Measurements from ENCODE around the gene PCSK5. TPM values are rescaled to one million over a fixed set of nuclear protein-coding genes. Genes with fewer than 3 reads are reported as not detected.
A peak's percentile ranks its signal among the peaks of the same experiment; 100 is the strongest.

Gene PCSK5
- total and polyA plus RNA-seq, 4 experiments from 2014 or later: 3.4 to 8.4 (median 6.5) TPM

DNA sequence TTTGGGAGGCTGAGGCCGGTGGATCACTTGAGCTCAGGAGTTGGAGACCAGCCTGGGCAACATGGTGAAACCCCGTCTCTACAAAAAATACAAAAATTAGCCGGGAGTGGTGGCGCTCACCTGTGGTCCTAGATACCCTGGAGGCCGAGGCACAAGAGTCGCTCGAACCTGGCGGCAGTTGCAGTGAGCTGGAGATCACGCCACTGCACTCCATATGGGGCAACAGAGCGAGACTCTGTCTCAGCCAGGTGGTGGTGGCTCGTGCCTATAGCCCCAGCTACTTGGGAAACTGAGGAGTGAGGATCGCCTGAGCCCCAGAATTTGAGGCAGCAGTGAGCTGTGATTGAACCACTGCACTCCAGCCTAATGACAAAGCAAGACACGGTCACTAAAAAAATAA is 506.1 kb downstream of the PCSK5 start:
- Mint-ChIP-seq H3K4me3 (no peak overlapping the region), H3K9me3 (peaks cover 0 to 2% (median 0%) of the 10 kb centered on the region in 8 donors), H3K27ac (no peak overlapping the region), H3K4me1 (peaks cover 17 to 29% (median 24%) of the 10 kb centered on the region in 4 donors), H3K27me3 (no peaks in the 10 kb centered on the region), H3K36me3 (peaks cover 8 to 10% of the 10 kb centered on the region in 2 donors)
- Histone ChIP-seq H3K9me3 (ENCODE audit: control insufficient read depth in 1 of 2, low read length in 2 of 2) (no peaks in the 10 kb centered on the region), H3K36me3 (ENCODE audit: insufficient read depth, low read length) (no peaks in the 10 kb centered on the region), H3K4me3 (ENCODE audit: low read length in 2 of 2) (no peak overlapping the region), H3K4me1 (ENCODE audit: insufficient read depth, low read length) (peaks cover 25% of the 10 kb centered on the region), H3K27me3 (ENCODE audit: insufficient read depth, low read length) (no peaks in the 10 kb centered on the region), H3K27ac (ENCODE audit: low read depth, low read length) (no peak overlapping the region)
- CTCF ChIA-PET (ENCODE audit: partially characterized antibody): interaction anchor here (3.2 kb wide), 1 partner anchor 8 kb away, joined by 21 read pairs; no protein-coding TSS in a partner anchor
- POLR2A ChIA-PET (ENCODE audit: partially characterized antibody): no interaction called here
- intact Hi-C loops (cut with micrococcal nuclease): loop anchor here (10.0 kb wide), 1 partner anchor 1372 kb away; the partner anchor contains the start of gene CARNMT1
- no peak for DNase-seq

DNA sequence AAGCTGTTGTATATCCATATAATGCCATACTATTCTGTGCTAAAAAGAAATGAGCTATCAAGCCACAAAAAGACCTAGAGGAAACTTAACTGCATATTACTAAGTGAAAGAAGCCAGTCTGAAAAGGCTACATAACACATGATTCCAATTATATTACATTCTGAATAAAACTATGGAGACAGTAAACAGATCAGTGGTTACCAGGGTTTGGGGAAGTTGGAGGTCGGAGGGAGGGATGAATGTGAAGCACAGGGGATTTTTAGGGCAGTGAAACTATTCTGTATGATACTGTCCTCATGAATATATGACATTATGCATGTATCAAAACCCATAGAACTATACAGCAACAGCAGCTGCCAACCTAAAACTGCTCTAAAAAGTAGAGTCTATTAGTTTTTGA is 509.4 kb downstream of the PCSK5 start:
- H3K36me3 ChIP-seq (ENCODE audit: insufficient read depth, low read length): no peaks in the 10 kb centered on the region
- H3K36me3 Mint-ChIP-seq: peaks cover 0 to 1% of the 10 kb centered on the region in 2 donors
- intact Hi-C loops (cut with micrococcal nuclease): loop anchor here (10.0 kb wide), 1 partner anchor 1375 kb away; the partner anchor contains the start of gene CARNMT1
- no peak overlapping the region for H3K4me3 Mint-ChIP-seq
- no peak for DNase-seq
- H3K27me3 Mint-ChIP-seq: no peaks in the 10 kb centered on the region
- H3K4me3 ChIP-seq (ENCODE audit: low read length in 2 of 2): no peak overlapping the region
- ChIA-PET POLR2A (ENCODE audit: partially characterized antibody) (no interaction called here), CTCF (ENCODE audit: partially characterized antibody) (interaction anchor here (0.6 to 1.4 kb wide), 3 partner anchors 28 to 305 kb away, joined by 3 to 5 read pairs (median 4); no protein-coding TSS in a partner anchor)
- H3K27ac Mint-ChIP-seq: no peak overlapping the region
- H3K9me3 Mint-ChIP-seq: no peaks in the 10 kb centered on the region
- no peaks in the 10 kb centered on the region for H3K27me3 ChIP-seq (ENCODE audit: insufficient read depth, low read length)
- no peaks in the 10 kb centered on the region for H3K9me3 ChIP-seq (ENCODE audit: control insufficient read depth in 1 of 2, low read length in 2 of 2)
- H3K4me1 ChIP-seq (ENCODE audit: insufficient read depth, low read length): peaks cover 17% of the 10 kb centered on the region
- H3K4me1 Mint-ChIP-seq: peaks cover 17 to 22% (median 20%) of the 10 kb centered on the region in 4 donors
- no peak overlapping the region for H3K27ac ChIP-seq (ENCODE audit: low read depth, low read length)

DNA sequence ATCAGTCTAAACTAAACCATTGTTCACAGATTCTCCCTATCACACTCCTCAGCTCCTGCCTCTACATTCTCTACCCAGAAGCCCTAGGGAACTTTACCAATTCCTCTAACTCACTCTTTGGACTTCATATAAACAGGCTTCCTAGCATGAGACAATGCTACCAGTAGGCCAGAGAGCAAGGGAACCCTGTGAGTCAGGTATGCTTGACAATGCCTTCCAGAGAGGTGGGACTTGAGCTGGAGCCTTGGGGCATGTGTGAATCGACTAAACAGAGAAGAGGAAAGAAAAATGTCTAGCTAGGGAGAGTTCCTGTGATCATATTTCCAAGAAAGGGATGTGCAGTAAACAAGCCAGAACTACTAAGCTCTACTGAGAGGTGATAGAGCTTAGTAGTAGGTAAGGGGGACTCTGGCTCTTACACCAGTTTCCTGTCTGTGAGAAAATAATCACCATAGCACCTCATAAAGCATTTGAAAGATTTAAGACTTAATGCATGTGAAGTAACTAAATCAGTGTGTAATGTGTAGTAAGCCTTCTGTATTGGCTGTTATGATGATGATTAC is 510.1 kb downstream of the PCSK5 start:
- ChIA-PET POLR2A (ENCODE audit: partially characterized antibody) (no interaction called here), CTCF (ENCODE audit: partially characterized antibody) (interaction anchor here (1.2 to 2.6 kb wide), 6 partner anchors 19 to 304 kb away, joined by 3 to 17 read pairs (median 4); no protein-coding TSS in a partner anchor)
- Histone ChIP-seq H3K9me3 (ENCODE audit: control insufficient read depth in 1 of 2, low read length in 2 of 2) (no peaks in the 10 kb centered on the region), H3K4me3 (ENCODE audit: low read length in 2 of 2) (no peak overlapping the region), H3K36me3 (ENCODE audit: insufficient read depth, low read length) (no peaks in the 10 kb centered on the region), H3K27me3 (ENCODE audit: insufficient read depth, low read length) (no peaks in the 10 kb centered on the region), H3K27ac (ENCODE audit: low read depth, low read length) (no peak overlapping the region), H3K4me1 (ENCODE audit: insufficient read depth, low read length) (peaks cover 9% of the 10 kb centered on the region)
- H3K4me1 Mint-ChIP-seq: peaks cover 12 to 18% (median 13%) of the 10 kb centered on the region in 4 donors
- no peaks in the 10 kb centered on the region for H3K27me3 Mint-ChIP-seq
- H3K9me3 Mint-ChIP-seq: no peaks in the 10 kb centered on the region
- peak overlapping the region in 3 of 7 donors; percentile 13 to 59 (median 39) for H3K27ac Mint-ChIP-seq
- no peak for DNase-seq
- H3K4me3 Mint-ChIP-seq: no peak overlapping the region
- intact Hi-C loops (cut with micrococcal nuclease): no loop called here
- no peaks in the 10 kb centered on the region for H3K36me3 Mint-ChIP-seq

DNA sequence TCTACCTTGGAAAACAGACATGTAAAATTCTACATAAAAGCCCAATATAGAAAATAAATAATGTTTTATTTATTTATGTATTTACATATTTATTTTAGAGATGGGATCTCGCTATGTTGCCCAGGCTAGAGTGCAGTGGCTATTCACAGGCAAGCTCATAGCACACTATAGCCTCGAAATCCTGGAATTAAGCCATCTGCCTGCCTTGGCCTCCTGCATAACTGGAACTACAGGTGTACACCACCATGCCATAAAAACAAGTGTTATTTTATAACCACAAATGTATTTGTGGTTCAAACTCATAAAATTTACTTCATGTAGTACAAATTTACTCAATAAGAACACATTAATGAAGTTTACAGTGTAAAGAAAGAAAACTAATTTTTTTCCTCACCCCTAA is 510.7 kb downstream of the PCSK5 start:
- H3K27me3 Mint-ChIP-seq: no peaks in the 10 kb centered on the region
- no peak overlapping the region for H3K27ac Mint-ChIP-seq
- H3K9me3 Mint-ChIP-seq: no peaks in the 10 kb centered on the region
- Histone ChIP-seq H3K36me3 (ENCODE audit: insufficient read depth, low read length) (no peaks in the 10 kb centered on the region), H3K4me3 (ENCODE audit: low read length in 2 of 2) (no peak overlapping the region), H3K27ac (ENCODE audit: low read depth, low read length) (no peak overlapping the region), H3K9me3 (ENCODE audit: control insufficient read depth in 1 of 2, low read length in 2 of 2) (no peaks in the 10 kb centered on the region), H3K27me3 (ENCODE audit: insufficient read depth, low read length) (no peaks in the 10 kb centered on the region), H3K4me1 (ENCODE audit: insufficient read depth, low read length) (peaks cover 7% of the 10 kb centered on the region)
- H3K36me3 Mint-ChIP-seq: no peaks in the 10 kb centered on the region
- CTCF ChIA-PET (ENCODE audit: partially characterized antibody): interaction anchor here (0.8 to 2.6 kb wide), 8 partner anchors 8 to 306 kb away, joined by 3 to 17 read pairs (median 4); no protein-coding TSS in a partner anchor
- no peak for DNase-seq
- peaks cover 10 to 18% (median 12%) of the 10 kb centered on the region in 4 donors for H3K4me1 Mint-ChIP-seq
- no peak overlapping the region for H3K4me3 Mint-ChIP-seq
- intact Hi-C loops (cut with micrococcal nuclease): no loop called here
- POLR2A ChIA-PET (ENCODE audit: partially characterized antibody): no interaction called here

DNA sequence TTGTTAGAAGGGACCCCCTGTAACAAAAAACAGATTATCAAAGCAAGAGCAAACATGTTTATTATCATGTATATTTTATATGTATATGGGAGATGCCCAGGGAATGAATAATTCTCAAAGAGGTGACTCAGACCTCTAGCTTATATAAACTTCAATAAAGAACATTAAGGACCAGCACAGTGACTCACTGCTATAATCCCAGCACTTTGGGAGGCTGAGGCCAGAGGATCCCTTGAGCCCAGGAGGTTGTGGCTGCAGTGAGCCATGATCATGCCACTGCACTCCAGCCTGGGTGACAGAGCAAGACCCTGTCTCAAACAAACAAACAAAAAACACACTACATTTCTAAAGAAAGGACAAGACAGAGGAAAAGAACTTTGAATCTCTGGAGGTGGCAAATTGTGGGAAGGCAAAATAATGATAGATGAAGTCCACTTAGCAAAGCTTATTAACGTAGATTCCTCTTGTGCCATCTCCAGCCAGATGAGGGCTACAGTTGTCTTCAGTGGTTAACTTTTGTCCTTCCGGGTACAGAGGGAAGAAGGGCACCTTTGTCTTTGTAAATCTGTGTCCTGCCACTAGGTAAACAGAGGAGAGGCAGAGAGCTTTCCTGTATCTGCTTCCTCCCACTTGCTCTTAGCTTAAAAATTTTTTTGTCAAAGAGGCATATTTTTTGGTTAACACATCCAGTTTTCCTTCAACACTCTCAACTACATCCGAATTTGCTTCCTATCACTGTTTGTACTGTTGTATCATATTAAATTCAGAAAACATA is 511.3 kb downstream of the PCSK5 start:
- Histone ChIP-seq H3K4me1 (ENCODE audit: insufficient read depth, low read length) (peaks cover 7% of the 10 kb centered on the region), H3K27me3 (ENCODE audit: insufficient read depth, low read length) (no peaks in the 10 kb centered on the region), H3K27ac (ENCODE audit: low read depth, low read length) (no peak overlapping the region), H3K9me3 (ENCODE audit: control insufficient read depth in 1 of 2, low read length in 2 of 2) (no peaks in the 10 kb centered on the region), H3K4me3 (ENCODE audit: low read length in 2 of 2) (no peak overlapping the region), H3K36me3 (ENCODE audit: insufficient read depth, low read length) (no peaks in the 10 kb centered on the region)
- intact Hi-C loops (cut with micrococcal nuclease): no loop called here
- Mint-ChIP-seq H3K27ac (peak overlapping the region in 1 of 7 donors; percentile 47), H3K36me3 (no peaks in the 10 kb centered on the region), H3K4me1 (peaks cover 10 to 18% (median 12%) of the 10 kb centered on the region in 4 donors), H3K4me3 (no peak overlapping the region), H3K9me3 (no peaks in the 10 kb centered on the region), H3K27me3 (no peaks in the 10 kb centered on the region)
- POLR2A ChIA-PET (ENCODE audit: partially characterized antibody): interaction anchor here (1.0 kb wide), 1 partner anchor 8 kb away, joined by 4 read pairs; the partner anchor contains the start of gene RFK
- no peak for DNase-seq
- CTCF ChIA-PET (ENCODE audit: partially characterized antibody): interaction anchor here (0.6 to 2.6 kb wide), 13 partner anchors 9 to 1375 kb away, joined by 3 to 17 read pairs (median 5); no protein-coding TSS in a partner anchor

DNA sequence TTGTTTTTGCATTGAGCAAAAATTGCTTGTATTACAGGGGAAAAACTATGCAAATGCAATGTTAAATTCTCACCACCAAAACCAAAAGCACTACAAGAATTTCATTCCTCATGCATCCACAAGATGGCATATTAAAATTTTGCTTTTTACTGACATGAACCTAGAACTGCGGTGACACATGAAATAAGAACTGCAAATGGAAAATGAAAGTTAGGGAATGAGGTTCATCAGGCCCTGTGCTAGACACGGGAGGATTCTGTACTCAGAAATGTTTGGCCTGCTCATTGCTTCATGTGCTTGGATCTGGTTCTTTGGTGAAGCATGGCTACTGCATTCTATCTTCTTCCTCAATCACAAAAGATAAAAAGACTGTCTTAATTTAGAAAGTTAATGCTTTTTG is 512.9 kb downstream of the PCSK5 start:
- ChIA-PET CTCF (ENCODE audit: partially characterized antibody) (interaction anchor here (1.0 to 2.6 kb wide), 5 partner anchors 8 to 301 kb away, joined by 3 to 17 read pairs (median 8); no protein-coding TSS in a partner anchor), POLR2A (ENCODE audit: partially characterized antibody) (interaction anchor here (0.7 kb wide), 1 partner anchor 9 kb away, joined by 3 read pairs; the partner anchor contains the start of gene RFK)
- Mint-ChIP-seq H3K4me3 (peak overlapping the region; percentile 37 to 79 (median 76)), H3K4me1 (peaks cover 10 to 18% (median 12%) of the 10 kb centered on the region in 4 donors), H3K27ac (peak overlapping the region; percentile 72 to 93 (median 89)), H3K36me3 (no peaks in the 10 kb centered on the region), H3K9me3 (no peaks in the 10 kb centered on the region), H3K27me3 (no peaks in the 10 kb centered on the region)
- Histone ChIP-seq H3K4me3 (ENCODE audit: low read length in 2 of 2) (no peak overlapping the region), H3K4me1 (ENCODE audit: insufficient read depth, low read length) (peaks cover 7% of the 10 kb centered on the region), H3K36me3 (ENCODE audit: insufficient read depth, low read length) (no peaks in the 10 kb centered on the region), H3K27me3 (ENCODE audit: insufficient read depth, low read length) (no peaks in the 10 kb centered on the region), H3K9me3 (ENCODE audit: control insufficient read depth in 1 of 2, low read length in 2 of 2) (no peaks in the 10 kb centered on the region), H3K27ac (ENCODE audit: low read depth, low read length) (peak overlapping the region; percentile 33)
- intact Hi-C loops (cut with micrococcal nuclease): loop anchor here (1.0 kb wide), 3 partner anchors 9 to 301 kb away; partner anchors contain the start of gene RFK
- DNase-seq: peak; percentile 43 to 67 (median 60)

DNA sequence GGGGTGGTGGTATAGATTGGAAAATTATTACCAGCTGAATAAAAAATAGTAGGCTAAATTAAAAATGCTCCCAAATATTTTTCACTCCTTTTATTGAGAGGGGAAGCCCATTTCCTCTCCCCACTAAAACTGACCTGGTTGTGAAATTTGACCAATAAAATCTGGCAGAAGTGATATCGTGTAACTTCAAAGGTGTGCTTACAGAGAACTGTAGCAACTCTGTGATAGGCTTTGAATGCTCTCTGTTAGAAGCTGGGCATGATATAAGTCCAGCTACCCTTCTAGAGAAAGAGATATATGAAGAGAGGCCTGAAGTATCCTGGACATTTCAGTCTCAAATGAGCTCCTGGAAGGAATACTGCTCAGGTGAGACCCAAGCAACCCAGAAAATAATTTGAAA is 513.9 kb downstream of the PCSK5 start:
- DNase-seq: no peak
- Mint-ChIP-seq H3K36me3 (no peaks in the 10 kb centered on the region), H3K4me1 (peaks cover 10 to 18% (median 12%) of the 10 kb centered on the region in 4 donors), H3K4me3 (peak overlapping the region in 1 of 8 donors; percentile 45), H3K27ac (peak overlapping the region in 2 of 7 donors; percentile 16 to 28), H3K9me3 (no peaks in the 10 kb centered on the region), H3K27me3 (no peaks in the 10 kb centered on the region)
- H3K27ac ChIP-seq (ENCODE audit: low read depth, low read length): no peak overlapping the region
- no peaks in the 10 kb centered on the region for H3K36me3 ChIP-seq (ENCODE audit: insufficient read depth, low read length)
- POLR2A ChIA-PET (ENCODE audit: partially characterized antibody): interaction anchor here (0.6 to 3.0 kb wide), 2 partner anchors 10 to 45 kb away, joined by 3 to 12 read pairs; partner anchors contain the start of gene RFK
- H3K27me3 ChIP-seq (ENCODE audit: insufficient read depth, low read length): no peaks in the 10 kb centered on the region
- CTCF ChIA-PET (ENCODE audit: partially characterized antibody): interaction anchor here (1.1 to 2.6 kb wide), 6 partner anchors 9 to 301 kb away, joined by 3 to 21 read pairs (median 9); partner anchors contain the start of gene RFK
- no peak overlapping the region for H3K4me3 ChIP-seq (ENCODE audit: low read length in 2 of 2)
- intact Hi-C loops (cut with micrococcal nuclease): no loop called here
- H3K9me3 ChIP-seq (ENCODE audit: control insufficient read depth in 1 of 2, low read length in 2 of 2): no peaks in the 10 kb centered on the region
- peaks cover 7% of the 10 kb centered on the region for H3K4me1 ChIP-seq (ENCODE audit: insufficient read depth, low read length)

Data from CD4-positive, alpha-beta memory T cell (primary cell).